GM23248 (cell line): ENCODE results near the gene SPATA25.

Experiments
- EZH2 ChIP-seq: fragments of 200-600 bp; sonication (generic); IDR thresholded peaks from 2 replicates; pipeline ENCODE4 v1.6.1; 2018; ENCODE audit warnings: antibody characterized with exemption, mild to moderate bottlenecking; ENCODE audit not compliant: insufficient read depth, poor library complexity, severe bottlenecking
- EZH2phosphoT487 ChIP-seq: fragments of 200-600 bp; sonication (generic); IDR thresholded peaks from 2 replicates; pipeline ENCODE4 v1.6.1; 2018; ENCODE audit warnings: antibody characterized with exemption, moderate library complexity, mild to moderate bottlenecking, low read depth; ENCODE audit not compliant: insufficient read depth

- no peak for TF ChIP-seq EZH2
- TF ChIP-seq EZH2phosphoT487, result no peak
These were observed 23.6 kb downstream of the SPATA25 start for GRCh38 chr20:45863543-45864470.
